NCI-H446 treated with DMSO at 0.1 percent for 48 hours (cell line): ENCODE results near the gene SF1.
"Not testable (repeated sequence)": the region's sequence is repeated elsewhere in the genome, so short reads cannot be mapped to it uniquely, and the experiment has no call there.

ENCODE experiments used
- DNase-seq: peaks from one replicate; lab custom pipeline; 2025; lab: John Stamatoyannopoulos, UW

Gene SF1, protein sequence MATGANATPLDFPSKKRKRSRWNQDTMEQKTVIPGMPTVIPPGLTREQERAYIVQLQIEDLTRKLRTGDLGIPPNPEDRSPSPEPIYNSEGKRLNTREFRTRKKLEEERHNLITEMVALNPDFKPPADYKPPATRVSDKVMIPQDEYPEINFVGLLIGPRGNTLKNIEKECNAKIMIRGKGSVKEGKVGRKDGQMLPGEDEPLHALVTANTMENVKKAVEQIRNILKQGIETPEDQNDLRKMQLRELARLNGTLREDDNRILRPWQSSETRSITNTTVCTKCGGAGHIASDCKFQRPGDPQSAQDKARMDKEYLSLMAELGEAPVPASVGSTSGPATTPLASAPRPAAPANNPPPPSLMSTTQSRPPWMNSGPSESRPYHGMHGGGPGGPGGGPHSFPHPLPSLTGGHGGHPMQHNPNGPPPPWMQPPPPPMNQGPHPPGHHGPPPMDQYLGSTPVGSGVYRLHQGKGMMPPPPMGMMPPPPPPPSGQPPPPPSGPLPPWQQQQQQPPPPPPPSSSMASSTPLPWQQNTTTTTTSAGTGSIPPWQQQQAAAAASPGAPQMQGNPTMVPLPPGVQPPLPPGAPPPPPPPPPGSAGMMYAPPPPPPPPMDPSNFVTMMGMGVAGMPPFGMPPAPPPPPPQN

DNA sequence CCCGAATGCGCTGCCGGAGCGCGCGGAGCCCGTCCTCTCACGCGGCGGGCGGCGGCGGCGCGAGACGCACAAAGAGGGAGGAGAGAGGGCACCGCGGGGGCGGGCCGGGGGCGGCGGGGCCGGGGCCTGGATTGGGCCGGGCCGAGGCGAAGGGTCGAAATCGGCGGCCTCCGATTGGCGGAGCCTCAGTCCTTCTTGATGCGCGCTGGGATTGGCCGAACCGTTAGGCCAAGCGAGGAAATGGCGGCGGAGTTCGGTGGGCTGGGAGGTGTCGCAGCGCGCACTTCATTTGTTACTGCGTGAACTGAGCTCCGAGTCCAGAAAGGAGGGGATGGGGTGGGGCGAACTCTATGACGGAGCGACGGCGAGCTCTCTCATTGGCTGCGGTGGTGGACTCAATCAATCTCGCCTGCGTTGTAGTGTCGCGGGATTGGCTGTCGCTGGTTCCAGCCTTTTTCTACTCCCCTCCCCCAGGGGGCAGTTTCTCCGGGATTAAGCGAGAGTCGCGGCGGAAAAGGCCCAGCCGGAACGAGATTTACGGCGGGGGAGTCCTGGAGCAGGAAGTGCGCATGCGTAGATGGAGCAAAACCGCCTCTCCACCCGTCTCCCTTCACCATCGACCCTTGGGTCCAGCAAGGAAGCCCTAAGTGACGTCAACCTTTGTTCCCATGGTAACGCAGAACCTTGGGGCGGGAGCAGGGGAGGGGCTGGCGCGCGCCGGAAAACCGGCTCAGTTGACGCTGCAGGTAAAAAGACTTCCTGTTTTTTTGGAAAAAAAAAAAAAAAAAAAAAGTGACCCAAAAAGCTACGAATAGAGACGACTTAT lies at the start of gene SF1:
Gene SF1 (minus strand): TSS at position 70 of the 826 bp plus-strand sequence. CDS start 150 bp downstream, outside the sequence.
- DNase-seq: peak; percentile 100

DNA sequence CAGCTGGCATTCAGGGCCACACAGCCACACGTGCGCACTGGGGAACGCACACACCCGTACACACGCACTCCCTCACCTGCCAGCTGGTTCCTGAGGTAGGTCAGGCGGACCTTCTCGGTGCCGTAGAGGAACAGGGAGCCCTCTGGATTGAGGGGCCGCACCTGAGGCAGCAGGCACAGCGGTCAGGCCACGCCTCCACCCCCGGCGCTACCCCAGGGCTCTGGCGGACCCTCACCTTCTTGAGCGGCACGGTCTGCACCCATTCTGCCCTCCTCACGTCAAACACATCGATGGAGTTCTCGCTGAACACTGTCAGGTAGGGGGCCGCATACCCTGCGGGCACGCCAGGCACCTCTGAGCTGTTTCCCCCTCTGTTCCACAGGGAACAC lies 49.1 kb upstream of the SF1 start:
- no peak for DNase-seq

DNA sequence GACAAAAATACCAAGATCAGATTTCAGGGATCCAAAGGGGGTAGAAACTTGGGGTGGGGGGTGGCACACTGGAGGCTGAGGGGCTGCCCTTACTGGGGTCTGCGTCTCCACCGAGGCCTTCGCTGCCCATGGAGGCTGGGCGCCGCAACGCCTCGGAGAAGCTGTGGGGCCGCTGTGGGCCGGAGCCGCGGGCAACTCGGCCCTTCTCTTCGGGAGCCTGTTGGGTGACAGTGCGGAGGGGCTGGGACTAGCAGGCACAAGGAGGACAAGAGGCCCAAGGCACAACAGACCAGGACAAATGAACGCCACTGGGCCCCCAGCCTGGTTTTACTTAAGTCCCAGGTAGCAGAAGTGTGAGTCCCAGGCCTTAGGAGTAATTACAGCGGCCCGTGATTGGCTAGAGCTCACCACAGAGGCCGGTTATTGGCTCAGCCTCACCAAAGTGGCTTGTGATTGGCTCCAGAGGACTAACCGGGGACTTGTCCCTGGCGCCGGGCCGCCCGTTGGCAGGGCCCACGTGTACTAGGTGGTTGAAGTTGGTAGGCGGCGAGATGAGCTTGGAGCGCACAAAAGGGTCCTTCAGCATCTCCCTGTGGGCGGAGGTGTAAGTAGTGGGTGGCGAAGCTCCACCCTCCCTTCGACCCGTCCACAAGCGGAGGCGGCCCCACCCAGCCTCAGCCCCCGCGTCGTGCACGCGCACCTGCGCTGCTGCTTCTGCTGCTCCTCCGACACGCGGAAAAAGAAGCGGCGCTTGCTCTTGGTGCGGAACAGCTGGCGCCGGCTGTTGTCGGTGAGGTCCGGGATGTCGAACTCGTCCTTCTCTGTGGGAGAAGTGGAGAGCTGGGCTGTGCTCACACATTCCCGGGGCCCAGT lies 48.5 kb upstream of the SF1 start:
- no peak for DNase-seq

DNA sequence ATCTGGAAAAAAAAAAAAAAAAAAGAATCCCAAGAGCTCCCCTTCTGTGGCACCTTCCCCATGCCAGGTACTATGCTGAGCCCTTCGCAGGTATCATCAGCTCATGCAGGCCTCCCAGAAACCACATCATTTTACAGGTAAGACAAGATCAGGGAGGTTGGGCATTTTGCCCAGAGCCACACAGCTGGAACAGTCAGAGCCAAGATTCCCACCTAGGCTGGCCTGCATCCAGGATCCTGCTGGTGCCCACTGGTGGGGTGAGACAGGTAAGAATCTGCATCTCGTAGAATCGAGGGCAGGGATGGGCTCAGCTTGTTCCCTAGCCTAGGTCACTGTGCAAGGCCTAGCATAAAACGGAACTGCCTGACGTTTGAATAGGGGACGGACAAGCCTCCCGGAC lies 47.7 kb upstream of the SF1 start:
- DNase-seq: no peak

DNA sequence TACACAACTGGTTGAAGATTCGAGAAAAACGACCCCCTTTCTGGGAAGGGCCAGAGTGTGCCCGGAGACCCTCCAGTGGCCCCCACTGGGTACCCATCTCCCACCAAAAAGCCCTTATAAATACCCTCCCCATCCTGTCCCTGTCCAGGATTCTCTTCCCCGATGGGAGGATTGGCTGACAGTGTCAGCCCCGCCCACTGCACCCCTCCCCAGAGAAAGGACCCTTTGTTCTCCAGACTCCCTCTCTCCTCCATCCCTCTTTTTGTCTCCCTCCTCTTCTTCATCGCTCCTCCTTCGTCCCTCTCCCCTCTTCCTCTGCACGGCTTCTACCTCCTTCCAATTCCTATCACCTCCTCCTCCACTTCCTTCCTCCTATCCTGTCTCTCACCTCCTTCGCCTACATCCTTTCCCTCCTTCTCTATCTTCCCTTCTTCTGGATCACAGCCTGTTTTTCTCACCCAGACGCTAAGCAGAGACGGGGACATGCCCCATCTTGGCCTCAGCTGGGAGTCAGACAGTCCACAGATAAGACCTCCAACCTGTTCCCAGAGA lies 45.3 kb upstream of the SF1 start:
- DNase-seq: no peak

DNA sequence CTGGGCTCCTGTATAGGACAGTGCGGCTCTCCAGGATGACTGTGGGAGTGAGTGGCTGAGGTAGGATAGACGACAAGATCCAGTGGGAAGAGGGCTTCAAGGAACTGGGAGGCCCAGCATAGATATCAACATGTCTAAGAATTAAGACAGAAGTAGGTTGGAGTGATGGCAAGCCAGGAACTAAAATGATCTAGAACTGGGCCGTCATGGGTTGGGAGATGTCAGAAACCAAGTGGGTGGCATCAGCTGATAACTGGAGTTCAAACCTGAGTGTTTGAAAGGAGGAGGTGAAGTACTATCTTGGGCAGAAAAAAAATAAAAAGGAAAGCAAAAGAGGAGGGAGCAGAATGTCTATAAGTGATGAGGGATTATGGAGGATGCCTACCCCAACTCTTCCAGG lies 39.1 kb upstream of the SF1 start:
- DNase-seq: no peak

DNA sequence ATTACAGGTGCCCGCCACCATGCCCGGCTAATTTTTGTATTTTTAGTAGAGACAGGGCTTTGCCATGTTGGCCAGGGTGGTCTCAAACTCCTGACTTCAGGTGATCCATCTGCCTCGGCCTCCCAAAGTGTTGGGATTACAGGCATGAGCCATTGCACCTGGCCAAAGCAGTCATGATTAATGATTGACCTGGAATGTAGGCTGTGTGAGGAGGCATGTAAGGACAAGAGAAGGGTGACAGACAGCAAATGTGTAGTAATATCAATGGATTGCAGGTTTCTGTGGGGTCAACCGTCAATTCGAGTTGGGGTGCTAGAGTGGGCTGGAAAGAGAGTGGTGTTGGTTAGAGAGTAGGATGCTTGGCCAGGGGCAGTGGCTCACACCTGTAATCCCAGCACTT lies 37.1 kb upstream of the SF1 start:
- DNase-seq: not testable (repeated sequence)

DNA sequence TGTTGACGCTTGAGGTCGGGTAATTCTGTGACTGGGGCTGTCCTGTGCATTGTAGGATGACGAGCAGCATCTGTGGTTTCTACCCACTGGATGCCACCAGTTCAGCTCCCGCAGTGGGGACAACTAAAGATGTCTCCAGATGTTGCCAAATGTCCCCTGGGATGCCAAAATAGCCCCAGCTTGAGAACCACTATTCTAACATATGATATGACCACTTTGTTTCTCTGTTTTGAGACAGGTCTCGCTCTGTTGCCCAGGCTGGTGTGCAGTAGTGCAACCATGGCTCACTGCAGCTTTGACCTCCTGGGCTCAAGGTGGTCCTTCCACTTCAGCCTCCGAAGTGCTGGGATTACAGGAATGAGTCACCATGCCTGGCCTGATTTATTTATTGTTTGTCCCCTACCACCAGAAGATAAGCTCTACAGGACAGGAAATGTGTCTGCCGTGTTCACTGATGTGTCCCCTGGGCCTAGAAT lies 36.4 kb upstream of the SF1 start:
- DNase-seq: no peak

DNA sequence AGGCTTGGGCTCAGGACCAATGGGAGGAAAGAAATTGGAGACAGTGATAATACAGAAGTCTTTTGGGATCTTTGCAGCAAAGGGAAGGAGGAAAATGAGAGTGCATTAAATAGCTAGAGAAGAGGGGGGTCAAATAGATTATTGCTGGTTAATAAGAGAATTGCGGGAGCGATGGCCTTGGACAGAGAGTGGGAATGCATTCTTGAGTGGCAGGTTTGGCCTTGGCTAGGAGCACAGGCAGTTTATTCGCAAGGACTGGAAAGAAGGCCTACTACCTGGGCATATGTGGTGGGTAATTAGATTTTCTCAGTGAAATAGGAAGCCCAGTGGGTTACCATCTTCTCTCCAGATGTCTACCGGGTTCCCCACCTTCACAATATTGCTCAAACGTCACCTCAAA lies 35.5 kb upstream of the SF1 start:
- DNase-seq: no peak

DNA sequence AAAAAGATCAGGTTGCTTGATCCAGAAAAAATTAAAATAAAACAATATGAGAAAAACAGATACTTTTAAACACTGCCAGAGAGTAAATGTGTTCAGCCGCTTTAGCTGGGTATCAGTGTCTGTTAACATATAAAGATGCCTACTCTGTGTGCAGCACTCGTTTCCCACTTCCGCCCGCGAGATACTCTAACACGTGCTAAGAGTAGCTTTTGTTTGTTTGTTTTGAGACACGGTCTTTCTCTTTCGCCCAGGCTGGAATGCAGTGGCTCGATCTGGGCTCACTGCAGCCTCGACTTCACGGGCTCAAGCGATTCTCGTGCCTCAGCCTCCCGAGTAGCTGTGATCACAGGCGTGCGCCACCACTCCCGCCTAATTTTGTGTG lies 32.5 kb upstream of the SF1 start:
- DNase-seq: no peak

DNA sequence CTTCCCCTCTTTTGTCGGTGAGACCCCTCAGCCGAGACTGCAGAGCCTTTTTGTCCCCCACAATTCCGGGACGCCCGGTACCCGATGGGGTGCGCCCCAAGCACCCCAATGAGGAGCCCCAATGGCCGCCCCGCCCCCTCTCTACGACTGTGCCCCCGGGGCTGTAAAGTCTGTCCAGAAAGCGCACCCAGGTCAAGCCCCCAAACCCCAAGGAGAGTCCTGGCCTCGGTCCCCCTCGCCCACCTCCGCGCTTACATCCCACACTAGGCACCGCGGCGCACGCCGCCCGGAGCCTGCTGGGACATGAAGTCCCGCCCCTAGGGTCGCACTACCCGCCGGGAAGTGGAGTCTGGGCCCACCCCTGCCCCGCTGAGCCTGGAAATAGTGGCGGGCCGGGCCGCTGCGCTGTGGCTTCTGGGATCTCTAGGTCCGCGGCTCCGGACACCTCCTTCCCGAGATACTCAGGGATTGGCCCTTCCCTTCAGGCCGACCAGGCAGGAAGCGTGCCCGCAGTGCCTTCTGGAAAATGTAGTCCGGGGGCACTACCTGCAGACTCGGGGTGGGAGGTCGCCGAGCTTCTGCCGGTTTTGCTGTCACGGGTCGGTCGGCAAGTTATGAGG lies 32.0 kb upstream of the SF1 start, which contains the start of gene MEN1:
Gene MEN1 (minus strand): TSS at position 281 of the 620 bp plus-strand sequence. CDS start 442 bp downstream, outside the sequence.
- peak; percentile 96 for DNase-seq

DNA sequence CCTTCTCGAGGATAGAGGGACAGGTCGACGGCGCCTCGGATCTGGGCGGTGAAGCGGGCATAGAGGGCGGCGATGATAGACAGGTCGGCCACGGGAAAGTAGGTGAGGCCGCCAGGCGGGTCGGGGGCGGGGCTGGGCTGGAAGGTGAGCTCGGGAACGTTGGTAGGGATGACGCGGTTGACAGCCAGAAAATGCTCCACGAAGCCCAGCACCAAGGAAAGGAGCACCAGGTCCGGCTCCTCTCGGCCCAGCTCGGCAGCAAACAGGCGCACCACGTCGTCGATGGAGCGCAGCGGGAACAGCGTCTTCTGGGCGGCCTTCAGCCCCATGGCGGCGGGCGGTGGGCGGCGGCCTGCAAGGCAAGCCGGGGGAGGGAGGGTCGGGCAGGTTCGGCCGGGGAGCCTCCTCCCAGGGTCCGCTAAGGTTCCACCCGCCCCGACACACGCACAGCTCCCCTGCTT lies 31.5 kb upstream of the SF1 start:
- DNase-seq: no peak

DNA sequence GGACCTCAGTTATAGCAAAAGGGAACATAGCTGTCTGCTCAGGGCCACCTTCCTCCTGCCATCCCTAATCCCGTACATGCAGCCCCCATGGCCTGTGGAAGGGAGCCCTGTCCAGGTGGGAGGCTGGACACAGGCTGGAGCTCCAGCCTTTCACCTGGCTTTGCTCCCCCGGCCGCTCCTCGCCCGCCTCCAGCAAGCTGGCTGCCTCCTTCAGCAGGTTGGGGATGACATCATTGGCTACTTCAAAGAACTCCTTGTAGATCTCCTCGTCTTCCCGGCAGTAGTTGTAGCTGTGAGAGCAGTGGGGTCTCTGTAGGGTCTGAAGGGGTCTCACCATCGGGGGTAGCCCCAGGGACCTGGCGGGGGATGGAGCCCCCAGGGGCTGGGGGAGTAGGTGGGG lies 27.1 kb upstream of the SF1 start:
- no peak for DNase-seq

DNA sequence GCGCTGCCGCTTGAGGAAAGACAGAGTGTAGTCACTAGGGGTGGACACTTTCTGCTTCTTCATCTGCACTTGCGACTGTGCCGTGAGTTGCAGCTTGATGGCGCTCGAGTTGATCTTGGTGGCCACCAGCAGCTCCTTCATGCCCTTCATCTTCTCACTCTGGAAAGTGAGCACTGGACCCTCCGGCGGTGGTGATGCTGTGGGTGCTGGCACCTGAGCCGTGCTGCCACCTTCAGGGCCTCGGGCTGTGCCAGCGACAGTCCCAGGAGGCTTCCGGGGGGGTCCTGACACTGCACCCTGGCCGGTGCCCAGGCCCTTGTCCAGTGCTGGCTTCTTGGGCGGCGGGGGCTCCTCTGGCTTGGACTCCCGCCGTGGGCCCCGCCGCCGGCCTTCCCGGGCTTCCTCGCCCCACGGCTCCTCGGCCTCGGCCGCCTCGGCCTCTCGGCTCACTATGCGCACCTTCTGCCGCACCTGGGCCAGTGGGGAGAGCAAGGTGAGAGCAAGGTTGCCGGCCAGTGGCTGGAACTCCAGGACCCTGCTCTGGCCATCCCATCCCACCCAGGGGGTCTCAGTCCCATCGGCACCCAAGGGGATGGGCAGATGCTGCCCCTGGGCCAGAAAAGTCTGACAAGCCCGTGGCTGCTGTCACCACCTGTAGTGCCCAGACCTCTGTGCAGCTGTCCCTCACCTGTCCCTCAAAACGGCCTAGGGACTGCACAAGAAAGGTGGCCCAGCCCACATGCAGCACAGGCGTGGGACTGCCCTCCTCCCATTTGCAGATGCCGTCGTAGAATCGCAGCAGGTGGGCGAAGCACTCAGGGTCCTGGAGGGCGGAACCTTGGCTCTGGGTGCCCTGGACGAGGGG lies 26.2 kb upstream of the SF1 start:
- no peak for DNase-seq

DNA sequence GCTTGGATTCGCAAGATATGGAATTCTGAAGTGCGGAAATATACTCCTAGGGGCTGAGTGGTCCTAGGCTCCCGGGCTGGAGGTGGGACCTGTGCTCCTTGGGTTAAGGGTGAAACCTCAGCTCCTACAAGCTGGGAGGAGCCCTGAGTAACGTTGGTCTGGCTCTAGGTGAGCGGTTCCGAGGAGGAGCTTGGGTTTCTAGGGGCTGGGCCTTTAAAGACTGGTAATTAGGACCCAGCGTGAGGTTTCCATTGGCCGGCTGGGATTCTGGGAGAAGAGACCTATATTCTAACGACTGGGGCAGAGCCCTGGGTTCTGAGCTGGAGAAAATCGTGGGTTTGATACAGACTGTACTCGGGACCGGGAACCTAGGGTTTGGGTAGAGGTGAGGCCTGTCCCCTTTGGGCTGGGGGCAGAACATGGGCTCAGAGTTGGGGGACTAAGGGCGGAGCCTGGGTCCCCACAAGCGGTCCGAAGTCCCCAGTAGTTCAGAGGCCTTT lies 25.6 kb upstream of the SF1 start:
- no peak for DNase-seq

DNA sequence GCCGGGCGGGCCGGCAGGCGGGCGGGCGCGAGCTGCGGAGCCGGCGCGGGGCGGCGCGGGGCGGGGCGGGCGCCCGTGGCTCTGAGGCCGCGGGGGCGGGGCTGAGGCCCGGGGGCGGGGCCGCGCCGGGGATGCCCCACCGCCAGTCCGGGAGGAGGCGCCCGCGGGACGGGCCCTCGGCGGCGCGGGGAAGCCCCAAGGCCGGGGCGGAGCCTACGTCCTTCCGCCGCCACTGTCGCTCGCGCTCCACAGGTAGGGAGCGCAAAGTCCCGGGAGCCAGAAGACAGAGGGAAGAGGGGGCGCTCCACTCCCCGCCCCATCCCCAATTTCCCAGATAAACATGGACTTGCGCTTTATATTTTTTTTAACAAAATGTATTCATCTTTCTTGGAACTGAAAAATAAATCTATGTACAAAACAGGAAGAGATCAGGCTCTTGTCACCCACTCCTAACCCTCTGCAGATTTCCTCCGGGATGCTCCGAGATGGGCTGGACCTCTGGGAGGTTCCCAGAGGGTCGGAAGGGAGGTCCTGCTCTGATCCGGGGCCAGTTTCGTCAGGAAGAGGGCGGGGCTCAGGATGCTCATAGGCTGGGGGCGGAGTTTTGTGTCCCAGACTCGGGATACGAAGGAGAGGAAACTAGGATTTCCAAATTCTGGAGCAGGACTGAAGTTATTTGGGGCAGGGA lies 25.0 kb upstream of the SF1 start, which contains the start of gene MAP4K2:
Gene MAP4K2 (minus strand): TSS at position 57 of the 688 bp plus-strand sequence. CDS start 65 bp downstream, outside the sequence.
- DNase-seq: peak; percentile 51

DNA sequence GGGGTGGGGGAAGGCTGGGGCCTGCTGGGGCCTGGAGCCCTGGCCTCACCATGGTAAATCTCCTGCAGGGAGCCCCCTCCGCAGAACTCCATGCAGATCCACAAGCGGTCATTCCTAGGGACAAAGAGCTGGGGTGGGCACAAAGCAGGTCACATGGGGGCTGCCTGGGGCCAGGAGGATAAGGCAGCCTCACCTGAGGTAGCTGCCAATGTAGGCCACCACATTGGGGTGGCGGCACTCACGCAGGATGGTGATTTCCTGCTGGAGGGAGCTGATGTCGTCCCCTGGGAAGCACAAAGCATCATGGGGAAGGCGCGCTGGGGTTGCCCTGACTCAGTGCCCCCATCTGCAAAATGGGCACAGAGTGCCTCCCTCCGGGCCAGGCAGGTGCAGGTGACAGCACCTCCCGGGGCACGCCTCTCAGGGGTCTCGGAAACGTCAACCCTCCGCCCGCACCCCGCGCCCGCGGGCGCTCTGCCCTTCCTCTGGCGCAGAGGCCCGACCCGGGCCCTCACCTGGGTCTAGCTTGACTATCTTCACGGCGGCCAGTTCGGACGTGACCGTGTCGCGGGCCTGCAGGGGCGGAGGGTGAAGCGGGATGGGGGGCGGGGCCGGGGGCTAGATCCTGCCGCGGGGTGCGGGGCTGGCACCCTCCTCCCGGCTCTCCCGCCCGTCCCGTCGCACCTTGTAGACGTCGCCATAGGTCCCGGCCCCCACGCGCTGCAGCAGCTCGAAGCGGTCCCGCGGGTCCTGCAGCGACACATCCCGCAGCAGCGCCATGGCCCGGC lies 24.2 kb upstream of the SF1 start:
- DNase-seq: no peak
